SK-N-SH treated with all-trans-retinoic acid at 6 μM for 48 hours (cell line): ENCODE results near the gene CPPED1.

ENCODE experiments used
- ATAC-seq: fragments of 200-7000 bp; cut with Tn5 transposase; 3 replicates; pipeline ENCODE4 v1.9.1; 2020; ENCODE audit warnings: mild to moderate bottlenecking, moderate library complexity
- ARNTL ChIP-seq: fragments of 450-650 bp; formaldehyde crosslinking; IDR thresholded peaks from 2 replicates; pipeline ENCODE4 v1.5.0; 2020; ENCODE audit warnings: low read depth, mild to moderate bottlenecking, moderate library complexity, borderline replicate concordance
- BACH2 ChIP-seq: fragments of 250-450 bp; sonication (Bioruptor Pico); IDR thresholded peaks from 2 replicates; pipeline ENCODE4 v1.9.0; 2021; ENCODE audit warnings: mild to moderate bottlenecking, borderline replicate concordance
- CREB5 ChIP-seq: fragments of 250-450 bp; sonication (Bioruptor Pico); IDR thresholded peaks from 2 replicates; pipeline ENCODE4 v1.5.1; 2020; ENCODE audit warnings: low read depth, mild to moderate bottlenecking, moderate library complexity
- CSRNP3 ChIP-seq: fragments of 250-450 bp; sonication (Bioruptor Pico); IDR thresholded peaks from 2 replicates; pipeline ENCODE4 v1.5.1; 2021; ENCODE audit warnings: mild to moderate bottlenecking, moderate library complexity
- GLIS3 ChIP-seq: fragments of 250-450 bp; sonication (Bioruptor Pico); IDR thresholded peaks from 2 replicates; pipeline ENCODE4 v1.5.0; 2020; ENCODE audit warnings: mild to moderate bottlenecking, moderate library complexity
- ISL1 ChIP-seq: fragments of 250-450 bp; sonication (Bioruptor Pico); IDR thresholded peaks from 2 replicates; pipeline ENCODE4 v2.1.2; 2022; ENCODE audit warnings: mild to moderate bottlenecking, moderate library complexity
- OSR1 ChIP-seq: fragments of 250-450 bp; sonication (Bioruptor Pico); IDR thresholded peaks from 2 replicates; pipeline ENCODE4 v1.8.0; 2022; ENCODE audit warnings: moderate library complexity, mild to moderate bottlenecking, inconsistent platforms
- POU6F1 ChIP-seq: fragments of 250-450 bp; sonication (Bioruptor Pico); IDR thresholded peaks from 2 replicates; pipeline ENCODE4 v1.8.0; 2021; ENCODE audit warnings: low read depth, mild to moderate bottlenecking, moderate library complexity, borderline replicate concordance
- PPARA ChIP-seq: fragments of 250-450 bp; sonication (Bioruptor Pico); IDR thresholded peaks from 2 replicates; pipeline ENCODE4 v1.5.0; 2020; ENCODE audit warnings: mild to moderate bottlenecking, borderline replicate concordance
- RARB ChIP-seq: fragments of 250-450 bp; sonication (Bioruptor Pico); IDR thresholded peaks from 2 replicates; pipeline ENCODE4 v1.8.0; 2021; ENCODE audit warnings: mild to moderate bottlenecking, moderate library complexity
- SNAI2 ChIP-seq: fragments of 250-450 bp; sonication (Bioruptor Pico); IDR thresholded peaks from 2 replicates; pipeline ENCODE4 v1.5.0; 2020; ENCODE audit warnings: mild to moderate bottlenecking, moderate library complexity
- TCF4 ChIP-seq: fragments of 250-450 bp; sonication (Bioruptor Pico); IDR thresholded peaks from 2 replicates; pipeline ENCODE4 v1.8.0; 2021; ENCODE audit warnings: mild to moderate bottlenecking, moderate library complexity, borderline replicate concordance
- TSHZ2 ChIP-seq: fragments of 250-450 bp; sonication (Bioruptor Pico); IDR thresholded peaks from 2 replicates; pipeline ENCODE4 v1.5.0; 2020; ENCODE audit warnings: mild to moderate bottlenecking, moderate library complexity
- ZC3H10 ChIP-seq: fragments of 250-450 bp; sonication (Bioruptor Pico); IDR thresholded peaks from 2 replicates; pipeline ENCODE4 v1.5.1; 2021; ENCODE audit warnings: mild to moderate bottlenecking, moderate library complexity
- ZFP3 ChIP-seq: fragments of 250-450 bp; sonication (Bioruptor Pico); IDR thresholded peaks from 2 replicates; pipeline ENCODE4 v1.5.0; 2020; ENCODE audit warnings: mild to moderate bottlenecking, moderate library complexity
- ZFP30 ChIP-seq: fragments of 450-650 bp; formaldehyde crosslinking; IDR thresholded peaks from 2 replicates; pipeline ENCODE4 v1.5.0; 2022; ENCODE audit warnings: mild to moderate bottlenecking, moderate library complexity
- ZNF70 ChIP-seq: fragments of 450-650 bp; formaldehyde crosslinking; IDR thresholded peaks from 2 replicates; pipeline ENCODE4 v1.5.0; 2020; ENCODE audit warnings: mild to moderate bottlenecking, moderate library complexity
- ZNF8 ChIP-seq: fragments of 450-650 bp; formaldehyde crosslinking; IDR thresholded peaks from 2 replicates; pipeline ENCODE4 v1.5.0; 2020; ENCODE audit warnings: mild to moderate bottlenecking, moderate library complexity

CPPED1 gene

GRCh38 chr16:12780467-12780866 lies 23.2 kb downstream of the CPPED1 start:
- no peak for ATAC-seq
- TF ChIP-seq ZC3H10 (CRISPR knock-in tag) (no peak), ZNF70 (CRISPR knock-in tag) (no peak), CSRNP3 (CRISPR knock-in tag) (no peak), POU6F1 (CRISPR knock-in tag) (no peak), GLIS3 (no peak), PPARA (CRISPR knock-in tag) (no peak), SNAI2 (no peak), OSR1 (CRISPR knock-in tag) (no peak), TCF4 (CRISPR knock-in tag) (no peak), BACH2 (CRISPR knock-in tag) (no peak), ARNTL (CRISPR knock-in tag) (no peak), ZFP30 (CRISPR knock-in tag) (no peak)

GRCh38 chr16:12778726-12779125 lies 25.0 kb downstream of the CPPED1 start:
- TF ChIP-seq ZC3H10 (CRISPR knock-in tag) (no peak), ISL1 (no peak), TSHZ2 (no peak), CSRNP3 (CRISPR knock-in tag) (no peak), PPARA (CRISPR knock-in tag) (no peak), RARB (CRISPR knock-in tag) (no peak)
- no peak for ATAC-seq

GRCh38 chr16:12775656-12776236 lies 27.9 kb downstream of the CPPED1 start:
- no peak for ATAC-seq
- TF ChIP-seq CREB5 (CRISPR knock-in tag) = no peak
- TF ChIP-seq ZFP3 (CRISPR knock-in tag) = no peak
- no peak for TF ChIP-seq ZNF8
- TF ChIP-seq ZC3H10 (CRISPR knock-in tag) = no peak
- TF ChIP-seq OSR1 (CRISPR knock-in tag) = no peak
- no peak for TF ChIP-seq POU6F1 (CRISPR knock-in tag)
- TF ChIP-seq SNAI2 = no peak
